Peyer's patch (tissue), 4 donors: ENCODE data around the gene AJUBA.

Experiments used
- POLR2A ChIP-seq, 2 donors: fragments of 450-650 bp; IDR thresholded peaks; one replicate each; pipeline ENCODE4 v1.5.1; 2017; ENCODE audit warnings: antibody characterized with exemption in 2 of 2, mild to moderate bottlenecking in 2 of 2, moderate library complexity in 2 of 2
- TF ChIP-seq, protein P1 (sequence below), 6 experiments: fragments of 450-650 bp in 4 of 6; fragments of 200-600 bp in 2 of 6; sonication (generic) in 1 of 6; IDR thresholded peaks; one replicate each; pipeline ENCODE4 v1.5.1; 2017 to 2019; ENCODE audit warnings: antibody characterized with exemption in 6 of 6, mild to moderate bottlenecking in 3 of 6, moderate library complexity in 1 of 6

DNA sequence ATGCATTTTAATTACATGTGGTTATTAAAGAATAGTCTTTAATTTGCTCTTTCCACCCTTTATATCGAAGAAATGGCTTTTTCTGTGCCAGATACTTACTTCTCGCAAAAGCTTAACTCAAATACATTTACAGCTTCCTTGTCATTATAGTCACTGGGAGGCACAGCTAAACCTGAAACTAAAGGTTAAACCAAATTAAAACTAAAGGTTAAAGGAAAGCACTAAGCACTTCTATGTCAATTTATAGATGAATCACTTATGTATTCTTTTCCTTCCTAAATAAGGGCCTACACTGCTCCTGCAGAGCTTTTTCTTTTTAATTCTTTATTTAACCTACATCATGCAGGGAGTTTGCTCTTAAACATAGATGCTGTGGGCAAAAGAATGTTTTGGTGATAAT, 18.5 kb upstream of the AJUBA start:
- TF ChIP-seq, protein P1, sequence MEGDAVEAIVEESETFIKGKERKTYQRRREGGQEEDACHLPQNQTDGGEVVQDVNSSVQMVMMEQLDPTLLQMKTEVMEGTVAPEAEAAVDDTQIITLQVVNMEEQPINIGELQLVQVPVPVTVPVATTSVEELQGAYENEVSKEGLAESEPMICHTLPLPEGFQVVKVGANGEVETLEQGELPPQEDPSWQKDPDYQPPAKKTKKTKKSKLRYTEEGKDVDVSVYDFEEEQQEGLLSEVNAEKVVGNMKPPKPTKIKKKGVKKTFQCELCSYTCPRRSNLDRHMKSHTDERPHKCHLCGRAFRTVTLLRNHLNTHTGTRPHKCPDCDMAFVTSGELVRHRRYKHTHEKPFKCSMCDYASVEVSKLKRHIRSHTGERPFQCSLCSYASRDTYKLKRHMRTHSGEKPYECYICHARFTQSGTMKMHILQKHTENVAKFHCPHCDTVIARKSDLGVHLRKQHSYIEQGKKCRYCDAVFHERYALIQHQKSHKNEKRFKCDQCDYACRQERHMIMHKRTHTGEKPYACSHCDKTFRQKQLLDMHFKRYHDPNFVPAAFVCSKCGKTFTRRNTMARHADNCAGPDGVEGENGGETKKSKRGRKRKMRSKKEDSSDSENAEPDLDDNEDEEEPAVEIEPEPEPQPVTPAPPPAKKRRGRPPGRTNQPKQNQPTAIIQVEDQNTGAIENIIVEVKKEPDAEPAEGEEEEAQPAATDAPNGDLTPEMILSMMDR (IDR thresholded peaks at IDR 0.05), result no peak
- no peak for TF ChIP-seq POLR2A (IDR thresholded peaks at IDR 0.05)
